Lower leg skin (tissue), 3 donors: ENCODE data around the gene WFS1.

Experiments
- CTCF ChIP-seq, 3 donors: fragments of 450-650 bp; IDR thresholded peaks; one replicate each; pipeline ENCODE4 v1.5.1; 2016; ENCODE audit warnings: antibody characterized with exemption in 3 of 3, mild to moderate bottlenecking in 3 of 3, moderate library complexity in 2 of 3
- POLR2A ChIP-seq, 2 donors: fragments of 450-650 bp; IDR thresholded peaks; one replicate each; pipeline ENCODE4 v1.6.1; 2016 to 2017; ENCODE audit warnings: antibody characterized with exemption in 2 of 2, mild to moderate bottlenecking in 1 of 2, moderate library complexity in 1 of 2

- TF ChIP-seq CTCF (IDR thresholded peaks at IDR 0.05) (no peak), POLR2A (IDR thresholded peaks at IDR 0.05) (no peak)
Observed at GRCh38 chr4:6328526-6328925, 58.9 kb downstream of the WFS1 start.
